CD14-positive monocyte (primary cell): Measurements from ENCODE around the gene SGO1. TPM values are rescaled to one million over a fixed set of nuclear protein-coding genes. Genes with fewer than 3 reads are reported as not detected.

Experiments
- DNase-seq, 3 donors: peaks; one replicate each; pipeline ENCODE4 v3.0.0-alpha.2; 2011 to 2022
- H2AFZ ChIP-seq: 2 replicates; pipeline ENCODE4 v1.6.0; 2012; ENCODE audit warnings: mild to moderate bottlenecking, low read depth, low read length, inconsistent platforms; ENCODE audit not compliant: insufficient read depth, poor library complexity, severe bottlenecking
- H3K27ac ChIP-seq, 2 donors: 1 replicate in 1 of 2; 2 replicates in 1 of 2; pipeline ENCODE4 v1.5.1; 2012 to 2013; ENCODE audit warnings: low read length in 2 of 2, control low read depth in 1 of 2, inconsistent platforms in 1 of 2, low read depth in 1 of 2, mild to moderate bottlenecking in 1 of 2
- H3K27me3 ChIP-seq, 2 donors: one replicate each; pipeline versions ENCODE4 v1.6.0 to v1.6.1; 2011 to 2013; ENCODE audit warnings: low read length in 2 of 2; ENCODE audit not compliant: control insufficient read depth in 2 of 2, insufficient read depth in 2 of 2
- H3K36me3 ChIP-seq, 2 donors: replicated peaks in 1 of 2; 1 replicate in 1 of 2; 2 replicates in 1 of 2; pipeline versions ENCODE4 v1.5.1 to v1.6.1; 2012 to 2013; ENCODE audit warnings: low read length in 2 of 2, control low read depth in 1 of 2, inconsistent platforms in 1 of 2, mild to moderate bottlenecking in 1 of 2; ENCODE audit not compliant: insufficient read depth in 2 of 2, control insufficient read depth in 1 of 2
- H3K4me1 ChIP-seq, 2 donors: 1 replicate in 1 of 2; 2 replicates in 1 of 2; pipeline versions ENCODE4 v1.5.1 to v1.6.1; 2012 to 2013; ENCODE audit warnings: low read length in 2 of 2, control low read depth in 1 of 2, inconsistent platforms in 1 of 2, mild to moderate bottlenecking in 1 of 2, moderate library complexity in 1 of 2; ENCODE audit not compliant: insufficient read depth in 2 of 2, control insufficient read depth in 1 of 2
- H3K4me2 ChIP-seq: replicated peaks from 2 replicates; pipeline ENCODE3; 2012; ENCODE audit warnings: low read length, moderate library complexity, mild to moderate bottlenecking; ENCODE audit not compliant: poor library complexity, severe bottlenecking; ENCODE audit errors: extremely low read depth
- H3K4me3 ChIP-seq, 3 experiments: fragments of 200-600 bp in 1 of 3; sonication (generic) in 1 of 3; replicated peaks in 1 of 3; 1 replicate in 2 of 3; 2 replicates in 1 of 3; pipeline ENCODE4 v1.5.1; 2011 to 2013; ENCODE audit warnings: low read length in 3 of 3, mild to moderate bottlenecking in 3 of 3, control low read depth in 2 of 3, low read depth in 2 of 3, inconsistent platforms in 1 of 3, moderate library complexity in 1 of 3
- H3K79me2 ChIP-seq: 2 replicates; pipeline ENCODE4 v1.6.0; 2012; ENCODE audit warnings: mild to moderate bottlenecking, control low read depth, inconsistent platforms, low read length, moderate library complexity; ENCODE audit not compliant: insufficient read depth
- H3K9ac ChIP-seq: 2 replicates; pipeline ENCODE4 v1.6.0; 2017; ENCODE audit warnings: low read length, mild to moderate bottlenecking; ENCODE audit not compliant: insufficient read depth, poor library complexity, severe bottlenecking
- H3K9me3 ChIP-seq, 2 donors: replicated peaks in 1 of 2; 1 replicate in 1 of 2; 2 replicates in 1 of 2; pipeline versions ENCODE4 v1.5.1 to v1.6.1; 2012 to 2013; ENCODE audit warnings: low read length in 2 of 2, control low read depth in 1 of 2; ENCODE audit not compliant: control insufficient read depth in 1 of 2, insufficient read depth in 1 of 2
- H4K20me1 ChIP-seq: 2 replicates; pipeline ENCODE4 v1.6.0; 2012; ENCODE audit warnings: mild to moderate bottlenecking, low read length, control low read depth, moderate library complexity; ENCODE audit not compliant: insufficient read depth
- H3K27ac Mint-ChIP-seq, 7 donors: one replicate each; pipeline ENCODE4 v1.8.0; 2020; ENCODE audit warnings: mild to moderate bottlenecking in 7 of 7, mixed read lengths in 7 of 7, moderate library complexity in 6 of 7, inconsistent platforms in 2 of 7
- H3K27me3 Mint-ChIP-seq, 3 donors: one replicate each; pipeline ENCODE4 v1.8.0; 2021 to 2022; ENCODE audit warnings: low read depth in 3 of 3, mild to moderate bottlenecking in 3 of 3, mixed read lengths in 3 of 3, moderate library complexity in 3 of 3, inconsistent platforms in 1 of 3
- H3K36me3 Mint-ChIP-seq, 2 donors: one replicate each; pipeline ENCODE4 v1.8.0; 2020; ENCODE audit warnings: mixed read lengths in 2 of 2, inconsistent platforms in 1 of 2, mild to moderate bottlenecking in 1 of 2
- H3K4me1 Mint-ChIP-seq: one replicate; pipeline ENCODE4 v1.8.0; 2020; ENCODE audit warnings: mild to moderate bottlenecking, mixed read lengths
- H3K4me3 Mint-ChIP-seq, 2 donors: one replicate each; pipeline ENCODE4 v1.8.0; 2020; ENCODE audit warnings: mild to moderate bottlenecking in 2 of 2, mixed read lengths in 2 of 2, moderate library complexity in 1 of 2
- H3K9me3 Mint-ChIP-seq, 7 donors: one replicate each; pipeline ENCODE4 v1.8.0; 2020 to 2022; ENCODE audit warnings: mixed read lengths in 7 of 7, mild to moderate bottlenecking in 6 of 7, moderate library complexity in 6 of 7, inconsistent platforms in 2 of 7
- CTCF ChIP-seq: fragments of 200-600 bp; IDR thresholded peaks from one replicate; pipeline ENCODE4 v1.8.0; 2022; ENCODE audit warnings: antibody characterized with exemption, mild to moderate bottlenecking
- WGBS: methylation state at CpG from one replicate; pipeline ENCODE4 v1.1.5; 2013; ENCODE audit warnings: missing lambda C conversion rate; ENCODE audit not compliant: insufficient coverage; 5-methylcytosine and 5-hydroxymethylcytosine counted together
- intact Hi-C, 2 donors: fragments of 100-400 bp; cut with micrococcal nuclease; formaldehyde crosslinking; loops; one replicate each; pipeline versions ENCODE4 v1.15.0 to v1.15.1; 2023
- polyA plus RNA-seq, 3 donors: library from polyadenylated mRNA; depleted of rRNA in 1 of 3; unstranded in 2 of 3; stranded (reverse) in 1 of 3; fragments of 300-500 nt in 2 of 3; fragments of >200 nt in 1 of 3; fragmentation: Illumina TruSeq in 2 of 3; gene quantifications; 1 replicate in 2 of 3; 2 replicates in 1 of 3; pipeline ENCODE4 v1.2.3, GENCODE V29; 2012 to 2021

SGO1 gene
- polyA plus RNA-seq, 3 donors: 0.07 to 0.42 (median 0.15) TPM

GRCh38 chr3:20148466-20148865 lies 37.5 kb downstream of the SGO1 start:
- DNase-seq: no peak
- no peak for TF ChIP-seq CTCF
- no peak overlapping the region for H2AFZ ChIP-seq
- H3K36me3 Mint-ChIP-seq: peaks cover 58 to 63% of the 10 kb centered on the region in 2 donors
- H3K4me3 ChIP-seq: no peak overlapping the region
- intact Hi-C loops: no loop called here
- no peaks in the 10 kb centered on the region for H3K9me3 Mint-ChIP-seq
- H3K79me2 ChIP-seq: no peaks in the 10 kb centered on the region
- H3K27me3 ChIP-seq: no peaks in the 10 kb centered on the region
- no peaks in the 10 kb centered on the region for H3K27me3 Mint-ChIP-seq
- no peaks in the 10 kb centered on the region for H3K4me1 ChIP-seq
- H3K4me1 Mint-ChIP-seq: no peaks in the 10 kb centered on the region
- no peak overlapping the region for H3K9ac ChIP-seq
- no peak overlapping the region for H3K4me2 ChIP-seq
- H3K4me3 Mint-ChIP-seq: no peak overlapping the region
- H4K20me1 ChIP-seq: no peaks in the 10 kb centered on the region
- H3K36me3 ChIP-seq: peaks cover 44 to 75% of the 10 kb centered on the region in 2 donors
- no peaks in the 10 kb centered on the region for H3K9me3 ChIP-seq
- no peak overlapping the region for H3K27ac ChIP-seq
- WGBS: 98% methylated on average over 8 of the region's 10 CpGs
- no peak overlapping the region for H3K27ac Mint-ChIP-seq

- H2AFZ ChIP-seq: no peak overlapping the region
- no peaks in the 10 kb centered on the region for H3K9me3 ChIP-seq
- H3K4me3 Mint-ChIP-seq: no peak overlapping the region
- no peaks in the 10 kb centered on the region for H3K4me1 Mint-ChIP-seq
- H3K27ac ChIP-seq: no peak overlapping the region
- H3K4me1 ChIP-seq: no peaks in the 10 kb centered on the region
- H3K4me3 ChIP-seq: no peak overlapping the region
- no peaks in the 10 kb centered on the region for H3K27me3 Mint-ChIP-seq
- TF ChIP-seq CTCF: no peak
- H3K9ac ChIP-seq: no peak overlapping the region
- H4K20me1 ChIP-seq: no peaks in the 10 kb centered on the region
- H3K36me3 ChIP-seq: peaks cover 40 to 77% of the 10 kb centered on the region in 2 donors
- no peak for DNase-seq
- no peak overlapping the region for H3K4me2 ChIP-seq
- no peak overlapping the region for H3K27ac Mint-ChIP-seq
- no peaks in the 10 kb centered on the region for H3K9me3 Mint-ChIP-seq
- intact Hi-C loops: no loop called here
- no peaks in the 10 kb centered on the region for H3K79me2 ChIP-seq
- H3K36me3 Mint-ChIP-seq: peaks cover 64 to 71% of the 10 kb centered on the region in 2 donors
- H3K27me3 ChIP-seq: no peaks in the 10 kb centered on the region
Observed at GRCh38 chr3:20147361-20147760, 38.6 kb downstream of the SGO1 start.
